Stomach (tissue), 4 donors: ENCODE measurements around the gene GPRIN2.

Source experiments
- POLR2A ChIP-seq, 4 donors: fragments of 450-650 bp; IDR thresholded peaks; one replicate each; pipeline ENCODE4 v1.6.1; 2016; ENCODE audit warnings: antibody characterized with exemption in 4 of 4, control low read depth in 2 of 4, mild to moderate bottlenecking in 1 of 4, moderate library complexity in 1 of 4
- POLR2AphosphoS5 ChIP-seq, 3 donors: sonication (generic); formaldehyde crosslinking; IDR thresholded peaks; one replicate each; pipeline ENCODE4 v1.6.1; 2016; ENCODE audit warnings: antibody characterized with exemption in 3 of 3
- TF ChIP-seq, protein P1 (sequence below), 7 experiments: fragments of 450-650 bp in 4 of 7; fragments of 200-600 bp in 3 of 7; sonication (generic) in 3 of 7; IDR thresholded peaks; one replicate each; pipeline ENCODE4 v1.5.1; 2016 to 2019; ENCODE audit warnings: antibody characterized with exemption in 7 of 7, control low read depth in 2 of 7, mild to moderate bottlenecking in 1 of 7

DNA sequence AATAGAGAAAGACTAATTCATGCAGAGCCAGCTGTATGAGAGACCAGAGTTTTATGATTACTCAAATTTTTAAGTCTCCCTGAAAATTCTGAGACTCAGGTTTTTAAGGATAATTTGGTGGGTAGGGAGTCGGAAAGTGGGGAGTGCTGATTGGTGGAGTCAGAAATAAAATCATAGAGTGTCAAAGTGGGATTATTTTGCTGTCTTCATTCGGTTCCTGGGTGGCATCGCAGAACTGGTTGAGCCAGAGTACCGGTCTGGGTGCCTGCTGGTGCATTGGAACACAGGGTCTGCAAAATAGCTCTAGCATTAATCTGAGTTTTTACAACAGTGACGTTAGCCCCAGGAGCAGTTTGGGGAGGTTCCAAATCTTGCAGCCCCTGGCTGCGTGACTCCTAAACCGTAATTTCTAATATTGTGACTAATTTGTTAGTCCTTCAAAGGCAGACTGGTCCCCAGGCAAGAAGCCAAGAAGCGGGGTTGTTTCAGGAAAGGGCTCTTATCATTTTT is 32.4 kb downstream of the GPRIN2 start:
- TF ChIP-seq, protein P1, sequence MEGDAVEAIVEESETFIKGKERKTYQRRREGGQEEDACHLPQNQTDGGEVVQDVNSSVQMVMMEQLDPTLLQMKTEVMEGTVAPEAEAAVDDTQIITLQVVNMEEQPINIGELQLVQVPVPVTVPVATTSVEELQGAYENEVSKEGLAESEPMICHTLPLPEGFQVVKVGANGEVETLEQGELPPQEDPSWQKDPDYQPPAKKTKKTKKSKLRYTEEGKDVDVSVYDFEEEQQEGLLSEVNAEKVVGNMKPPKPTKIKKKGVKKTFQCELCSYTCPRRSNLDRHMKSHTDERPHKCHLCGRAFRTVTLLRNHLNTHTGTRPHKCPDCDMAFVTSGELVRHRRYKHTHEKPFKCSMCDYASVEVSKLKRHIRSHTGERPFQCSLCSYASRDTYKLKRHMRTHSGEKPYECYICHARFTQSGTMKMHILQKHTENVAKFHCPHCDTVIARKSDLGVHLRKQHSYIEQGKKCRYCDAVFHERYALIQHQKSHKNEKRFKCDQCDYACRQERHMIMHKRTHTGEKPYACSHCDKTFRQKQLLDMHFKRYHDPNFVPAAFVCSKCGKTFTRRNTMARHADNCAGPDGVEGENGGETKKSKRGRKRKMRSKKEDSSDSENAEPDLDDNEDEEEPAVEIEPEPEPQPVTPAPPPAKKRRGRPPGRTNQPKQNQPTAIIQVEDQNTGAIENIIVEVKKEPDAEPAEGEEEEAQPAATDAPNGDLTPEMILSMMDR (IDR thresholded peaks at IDR 0.05), result no peak
- TF ChIP-seq POLR2AphosphoS5 (IDR thresholded peaks at IDR 0.05) (no peak), POLR2A (IDR thresholded peaks at IDR 0.05) (no peak)
